ENCODE data around the gene PRELID1. TPM values are rescaled to one million over a fixed set of nuclear protein-coding genes. Genes with fewer than 3 reads are reported as not detected.

PRELID1 gene
- total RNA-seq, 2 donors from 2014 or later: 263 to 276 TPM

DNA sequence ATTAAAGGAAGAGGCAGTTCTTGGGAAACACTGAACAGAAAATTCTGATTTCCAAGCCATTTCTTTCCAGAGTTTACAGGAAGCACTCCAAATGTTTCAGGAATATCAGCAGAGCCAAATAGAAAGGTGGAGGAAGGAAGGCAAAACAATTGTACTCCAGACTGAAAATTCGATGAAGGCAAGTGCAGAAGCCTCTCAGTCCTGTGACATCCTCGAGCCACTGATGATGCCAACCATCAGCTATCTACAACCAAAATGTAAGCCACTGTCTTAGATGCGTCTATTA, 45.7 kb downstream of the PRELID1 start:
- DNase-seq (no peak), ATAC-seq (no peak)
- intact Hi-C loops (cut with DNase I, micrococcal nuclease): no loop called here

DNA sequence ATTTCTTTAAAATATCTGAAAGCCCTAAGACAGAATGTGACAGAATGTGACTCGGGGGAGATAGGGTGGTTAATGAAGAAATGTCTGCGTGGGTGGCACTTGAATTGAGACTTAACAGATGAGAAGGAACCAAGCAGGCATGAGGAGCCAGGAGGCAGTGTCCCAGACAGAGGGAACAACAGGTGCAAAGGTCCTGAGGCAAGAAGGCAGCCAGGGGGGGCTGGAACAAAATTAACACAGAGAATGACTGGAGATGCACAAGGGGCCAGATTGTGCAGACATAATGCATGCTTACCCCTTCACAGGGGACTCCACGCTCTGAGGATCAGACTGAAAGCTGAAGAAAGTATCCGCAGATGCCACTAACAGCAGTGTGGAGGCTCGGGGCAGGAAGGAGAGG, 46.2 kb downstream of the PRELID1 start:
- no peak for DNase-seq

DNA sequence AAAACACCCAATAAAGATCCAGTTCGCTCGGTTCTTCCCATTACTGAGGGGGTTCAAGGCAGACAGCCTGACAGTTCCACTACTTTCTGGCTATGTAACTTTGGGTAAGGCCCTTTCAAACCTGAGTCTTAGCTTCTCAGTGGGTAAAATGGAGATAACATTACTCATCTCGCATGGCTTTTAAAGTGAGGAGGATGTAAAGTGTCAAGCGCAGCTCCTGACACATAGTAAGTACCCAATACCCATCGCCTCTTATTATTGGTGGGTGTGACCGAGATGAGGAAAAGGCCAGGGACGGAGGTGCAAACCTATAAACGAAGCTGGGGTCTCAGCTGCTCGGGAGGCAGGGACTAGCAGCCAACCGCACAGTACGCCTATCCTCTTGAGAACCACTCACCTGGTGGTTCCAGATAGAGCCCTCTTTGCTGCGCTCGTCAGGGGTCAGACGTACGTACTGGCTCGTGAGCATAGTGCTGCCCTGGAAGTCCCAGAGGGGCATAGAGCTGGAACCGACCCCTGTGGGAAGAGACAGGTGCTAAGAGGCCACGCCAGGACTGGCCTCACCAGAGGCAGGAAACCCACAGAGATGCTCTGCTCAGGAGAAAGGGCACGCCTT, 47.3 kb downstream of the PRELID1 start:
- no peak for ATAC-seq
- no peak for DNase-seq
- intact Hi-C loops (cut with DNase I, micrococcal nuclease): no loop called here

More for the DNA sequence above, 46.2 kb downstream of the PRELID1 start:
- intact Hi-C loops (cut with DNase I, micrococcal nuclease): no loop called here
- no peak for ATAC-seq

DNA sequence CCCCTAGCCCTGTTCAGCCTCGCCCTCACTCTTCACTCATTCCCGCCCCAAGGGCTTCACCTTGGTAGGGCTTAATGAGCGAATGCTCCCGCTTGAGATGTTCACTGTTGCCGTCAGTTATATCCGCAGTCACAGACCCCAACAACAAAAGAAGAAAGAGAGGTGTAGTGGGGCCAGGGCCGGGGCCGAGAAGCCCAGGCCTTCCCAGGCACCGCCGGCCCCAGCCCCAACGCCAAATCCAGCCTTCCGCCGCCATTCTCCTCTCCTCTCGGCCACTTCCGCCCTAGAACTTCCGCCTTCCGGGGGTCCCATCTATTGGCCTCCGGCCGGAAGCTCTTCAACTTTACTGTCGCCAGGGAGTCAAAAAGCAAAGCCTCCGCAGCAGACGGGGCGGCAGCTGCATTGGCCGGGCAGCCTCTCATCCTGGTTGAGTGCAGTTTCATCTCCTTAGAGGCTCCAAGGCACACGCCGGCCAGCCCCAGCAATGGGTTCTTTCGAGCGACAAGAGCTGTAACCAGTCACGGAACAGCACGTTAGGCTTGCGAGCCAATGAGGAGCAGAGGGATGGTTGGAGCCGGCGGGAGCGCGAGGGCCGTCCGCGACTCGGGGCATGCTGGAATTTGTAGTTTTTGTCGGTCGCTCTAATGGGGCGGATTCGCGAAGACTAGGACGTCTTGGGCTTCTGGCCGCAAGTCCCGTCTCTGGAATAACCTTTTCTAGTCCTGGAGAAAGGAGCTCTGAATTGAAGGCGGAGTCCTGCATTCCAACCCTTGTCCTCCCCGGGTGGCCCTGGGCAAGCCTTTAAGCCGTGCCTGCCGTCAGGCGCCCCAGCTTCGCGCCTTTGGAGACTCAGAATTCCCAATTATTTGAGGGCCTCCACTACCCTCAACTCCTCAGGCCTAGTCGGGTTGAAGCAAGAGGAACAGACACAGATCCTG, 48.1 kb downstream of the PRELID1 start, which contains the start of gene LMAN2:
LMAN2 (minus strand) TSS at position 277 of the 938 bp plus-strand sequence; CDS start at position 256, 21 bp downstream.
- intact Hi-C loops (cut with DNase I, micrococcal nuclease): no loop called here
- peak; percentile 92 to 95 for DNase-seq

DNA sequence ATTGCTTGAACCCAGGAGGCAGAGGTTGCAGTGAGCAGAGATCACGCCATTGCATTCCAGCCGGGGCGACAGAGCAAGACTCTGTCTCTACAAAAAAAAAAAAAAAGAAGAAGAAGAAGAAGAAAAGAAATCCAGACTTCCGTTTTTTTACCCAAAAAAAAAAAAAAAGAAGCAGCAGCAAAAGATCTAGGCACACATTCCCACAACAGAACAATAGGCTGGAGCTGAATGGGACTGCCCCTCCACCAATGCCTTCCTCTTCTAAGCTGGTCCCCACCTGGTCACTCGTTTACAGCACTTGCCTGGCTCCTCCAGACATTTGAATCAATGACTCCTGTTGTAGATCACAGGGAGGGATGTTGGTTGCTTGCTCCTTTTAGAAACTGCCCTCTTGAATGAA, 49.5 kb downstream of the PRELID1 start:
- DNase-seq (no peak), ATAC-seq (no peak)
- intact Hi-C loops (cut with DNase I, micrococcal nuclease): no loop called here

More for the DNA sequence above, 48.1 kb downstream of the PRELID1 start, which contains the start of gene LMAN2:
- peak; percentile 97 for ATAC-seq

DNA sequence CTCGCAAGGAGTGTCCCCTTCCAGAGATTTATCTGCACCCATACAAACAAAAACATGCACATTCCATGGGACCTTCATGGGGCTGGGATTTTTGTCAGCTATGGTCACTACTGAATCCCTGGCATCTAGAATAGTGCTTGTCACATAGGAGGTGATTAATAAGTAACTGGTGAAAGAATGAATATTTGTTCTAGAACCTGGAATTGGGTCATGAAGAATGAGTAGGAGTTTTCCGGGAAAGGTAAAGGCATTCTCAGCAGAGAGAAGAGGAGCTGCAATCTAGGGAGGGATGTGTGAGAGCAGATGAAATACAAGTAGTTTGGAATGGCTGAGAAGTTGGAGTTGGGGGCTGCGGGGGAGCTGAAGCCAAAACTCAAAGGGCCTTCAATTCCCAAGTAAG, 50.7 kb downstream of the PRELID1 start:
- intact Hi-C loops (cut with DNase I, micrococcal nuclease): no loop called here
- no peak for DNase-seq
- no peak for ATAC-seq

DNA sequence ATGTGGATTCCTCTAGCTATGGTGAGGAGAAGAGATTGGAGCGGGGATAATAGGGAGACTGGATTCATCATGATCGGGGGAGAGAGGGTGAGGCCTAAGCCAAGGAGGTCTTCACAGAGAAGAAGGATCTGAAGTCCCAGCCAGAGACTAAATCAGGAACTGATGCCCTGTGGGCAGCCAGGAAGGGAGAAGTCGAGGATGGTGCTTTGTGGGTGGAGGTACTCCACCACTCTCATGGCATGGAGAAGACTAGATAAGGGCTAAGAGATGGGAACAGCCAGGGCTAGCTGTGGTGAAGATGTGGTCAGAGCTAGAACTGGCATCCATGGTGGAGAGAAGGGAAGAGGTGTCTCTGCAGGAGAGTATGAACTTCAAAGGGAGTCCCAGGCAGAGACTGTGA, 51.1 kb downstream of the PRELID1 start:
- DNase-seq: no peak
- intact Hi-C loops (cut with DNase I, micrococcal nuclease): no loop called here
- ATAC-seq: no peak

DNA sequence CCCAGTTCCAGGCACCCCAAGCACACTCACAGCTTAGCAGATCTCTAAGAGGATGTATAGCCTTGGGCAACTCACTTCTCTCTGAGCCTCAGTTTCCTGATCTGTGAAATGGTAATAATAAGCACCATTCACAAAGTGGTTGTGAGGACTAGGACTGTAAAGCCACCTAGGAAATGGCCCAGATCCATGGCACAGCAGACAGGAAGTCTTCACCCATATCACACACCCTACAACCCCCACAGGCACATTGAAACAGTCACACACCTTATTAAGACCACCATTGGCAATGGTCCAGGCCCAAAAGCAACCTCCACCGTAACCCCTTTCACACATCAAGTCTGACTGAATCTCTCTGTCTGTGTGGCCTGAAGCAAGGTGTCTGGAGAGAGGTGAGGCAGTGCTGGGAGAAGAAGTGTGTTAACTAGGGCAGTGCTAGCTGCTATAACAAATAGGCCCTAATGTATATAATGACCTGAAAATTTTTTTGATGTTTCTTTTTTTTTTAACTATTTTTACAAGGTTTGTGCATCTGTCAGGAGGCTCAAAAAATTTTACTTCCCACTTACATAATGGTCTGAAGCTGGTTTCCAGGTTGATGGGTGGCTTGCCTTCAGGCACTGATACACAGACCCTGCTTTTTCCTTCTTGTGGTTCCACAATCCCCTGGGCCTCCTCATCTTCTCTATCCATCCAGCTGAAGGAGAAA, 51.7 kb downstream of the PRELID1 start:
- intact Hi-C loops (cut with DNase I, micrococcal nuclease): no loop called here
- ATAC-seq (no peak), DNase-seq (no peak)

DNA sequence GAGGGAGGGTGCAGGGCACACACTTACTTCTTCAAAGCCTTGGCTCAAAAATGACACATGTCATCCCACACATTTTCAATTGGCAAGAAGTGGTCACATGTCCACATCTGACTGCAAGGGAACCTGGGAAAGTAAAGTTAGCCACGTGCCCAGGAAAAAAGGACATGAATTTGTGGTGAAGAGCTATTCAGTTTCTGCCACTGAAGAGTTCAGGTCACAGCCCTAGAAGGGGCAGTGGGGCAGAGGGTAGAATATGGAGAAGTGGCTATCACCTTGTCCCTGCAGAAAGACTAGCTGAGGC, 52.2 kb downstream of the PRELID1 start:
- intact Hi-C loops (cut with DNase I, micrococcal nuclease): no loop called here
- no peak for ATAC-seq

More for the DNA sequence above, 52.2 kb downstream of the PRELID1 start:
- DNase-seq: no peak

Other genes starting within 250 kb of the PRELID1 start
- 10 to 100 TPM; 43.3 to 56.1 TPM for gene FGFR4, start 216.9 kb upstream of the PRELID1 start, total RNA-seq
- 10 to 100 TPM; 55.6 to 65.8 TPM for gene NSD1, start 170.0 kb upstream of the PRELID1 start, total RNA-seq
- 10 to 100 TPM; 30.4 to 34.5 TPM for gene RAB24, start 80 bp upstream of the PRELID1 start, total RNA-seq
- 10 to 100 TPM in 1 of 2 donors, 1 to 10 TPM in 1; 8.3 to 12.9 TPM for gene MXD3, start 8.1 kb downstream of the PRELID1 start, total RNA-seq
- 100 to 1,000 TPM; 139 to 141 TPM for gene LMAN2, start 47.9 kb downstream of the PRELID1 start, total RNA-seq
- gene RGS14, start 54.1 kb downstream of the PRELID1 start, total RNA-seq: 10 to 100 TPM in 1 of 2 donors, 1 to 10 TPM in 1; 5.6 to 12.0 TPM
- not detected for gene SLC34A1, start 80.6 kb downstream of the PRELID1 start, total RNA-seq
- gene PFN3, start 96.9 kb downstream of the PRELID1 start, total RNA-seq: not detected
- 10 to 100 TPM in 1 of 2 donors, 1 to 10 TPM in 1; 9.0 to 11.3 TPM for gene F12, start 105.8 kb downstream of the PRELID1 start, total RNA-seq
- gene GRK6, start 122.9 kb downstream of the PRELID1 start, total RNA-seq: 10 to 100 TPM; 34.6 to 43.5 TPM
- 1 to 10 TPM; 1.6 to 2.2 TPM for gene PRR7, start 143.0 kb downstream of the PRELID1 start, total RNA-seq
- gene DBN1, start 169.8 kb downstream of the PRELID1 start, total RNA-seq: 10 to 100 TPM; 11.8 to 18.8 TPM
- 10 to 100 TPM; 12.1 to 56.5 TPM for gene PDLIM7, start 193.8 kb downstream of the PRELID1 start, total RNA-seq
- 1 to 10 TPM; 4.1 to 8.9 TPM for gene DOK3, start 206.0 kb downstream of the PRELID1 start, total RNA-seq
- 10 to 100 TPM; 74.3 to 79.9 TPM for gene DDX41, start 213.2 kb downstream of the PRELID1 start, total RNA-seq

Measured in left colon (tissue), 2 donors.